A549 (cell line): ENCODE measurements around the gene PIAS4.
"Not testable (repeated sequence)": the region's sequence is repeated elsewhere in the genome, so short reads cannot be mapped to it uniquely, and the experiment has no call there.

Source experiments
- CBX2 ChIP-seq: fragments of 200-600 bp; sonication (generic); IDR thresholded peaks from 2 replicates; pipeline ENCODE4 v1.6.1; 2016; ENCODE audit warnings: low read depth, mild to moderate bottlenecking, borderline replicate concordance
- CHD2 ChIP-seq: fragments of 150-350 bp; IDR thresholded peaks from 2 replicates; pipeline ENCODE4 v1.6.1; 2014; ENCODE audit warnings: low read length; ENCODE audit not compliant: partially characterized antibody
- JUNB ChIP-seq: fragments of >200 bp; sonication (Bioruptor Twin); formaldehyde crosslinking; IDR thresholded peaks from 2 replicates; pipeline ENCODE4 v1.6.1; 2016
- NFE2L2 ChIP-seq: fragments of 150-350 bp; conservative IDR thresholded peaks from 2 replicates; pipeline ENCODE4 v1.6.1; 2014; ENCODE audit warnings: low read length
- POLR2A ChIP-seq: IDR thresholded peaks from 2 replicates; pipeline ENCODE4 v1.6.1; 2012; ENCODE audit warnings: mild to moderate bottlenecking, low read length
- RAD21 ChIP-seq, 2 experiments: fragments of >200 bp in 1 of 2; sonication (Bioruptor Twin) in 1 of 2; formaldehyde crosslinking in 1 of 2; IDR thresholded peaks in 1 of 2; conservative IDR thresholded peaks in 1 of 2; 2 replicates in 1 of 2; 3 replicates in 1 of 2; pipeline ENCODE4 v1.6.1; 2012 to 2018; ENCODE audit warnings: inconsistent platforms in 1 of 2
- RCOR1 ChIP-seq: fragments of 150-350 bp; IDR thresholded peaks from 2 replicates; pipeline ENCODE4 v1.6.1; 2014; ENCODE audit warnings: antibody characterized with exemption, low read length, low read depth
- RNF2 ChIP-seq: fragments of 200-600 bp; sonication (generic); IDR thresholded peaks from 2 replicates; pipeline ENCODE4 v1.6.1; 2016; ENCODE audit warnings: low read depth, mild to moderate bottlenecking, antibody characterized with exemption, moderate library complexity, borderline replicate concordance
- TF ChIP-seq, protein P1 (sequence below): fragments of >200 bp; sonication (Bioruptor Twin); formaldehyde crosslinking; IDR thresholded peaks from 3 replicates; pipeline ENCODE4 v1.5.1; 2016
- TF ChIP-seq, protein P2 (sequence below): fragments of 450-650 bp; IDR thresholded peaks from 2 replicates; pipeline ENCODE4 v1.6.1; 2014; ENCODE audit warnings: antibody characterized with exemption
- TF ChIP-seq, protein P3 (sequence below): IDR thresholded peaks from 2 replicates; pipeline ENCODE4 v1.6.1; 2012; ENCODE audit warnings: low read depth, borderline replicate concordance
- TF ChIP-seq, protein P4 (sequence below): fragments of 250-450 bp; sonication (Bioruptor Pico); IDR thresholded peaks from 2 replicates; pipeline ENCODE4 v1.5.0; 2021; ENCODE audit warnings: mild to moderate bottlenecking, moderate library complexity, borderline replicate concordance

DNA sequence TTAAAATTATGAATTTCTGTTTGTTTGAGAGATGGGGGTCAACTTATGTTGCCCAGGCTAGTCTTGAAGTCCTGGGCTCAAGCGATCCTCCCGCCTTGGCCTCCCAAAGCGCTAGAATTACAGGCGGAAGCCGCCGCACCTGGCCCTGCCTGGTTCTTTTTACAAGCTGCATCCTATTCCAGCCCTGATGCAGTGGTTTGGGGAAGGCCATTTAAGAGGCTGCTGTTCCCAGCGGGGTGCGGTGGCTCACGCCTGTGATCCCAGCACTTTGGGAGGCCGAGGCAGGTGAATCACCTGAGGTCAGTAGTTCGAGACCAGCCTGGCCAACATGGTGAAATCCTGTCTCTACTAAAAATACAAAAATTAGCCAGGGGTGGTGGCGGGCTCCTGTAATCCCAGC, 39.6 kb upstream of the PIAS4 start:
- TF ChIP-seq NFE2L2; RCOR1; RNF2; RAD21 (conservative IDR thresholded peaks at IDR 0.05 in 1 of 2, IDR thresholded peaks at IDR 0.05 in 1 of 2); POLR2A; JUNB; CHD2; CBX2: not testable (repeated sequence)
- TF ChIP-seq, protein P1, sequence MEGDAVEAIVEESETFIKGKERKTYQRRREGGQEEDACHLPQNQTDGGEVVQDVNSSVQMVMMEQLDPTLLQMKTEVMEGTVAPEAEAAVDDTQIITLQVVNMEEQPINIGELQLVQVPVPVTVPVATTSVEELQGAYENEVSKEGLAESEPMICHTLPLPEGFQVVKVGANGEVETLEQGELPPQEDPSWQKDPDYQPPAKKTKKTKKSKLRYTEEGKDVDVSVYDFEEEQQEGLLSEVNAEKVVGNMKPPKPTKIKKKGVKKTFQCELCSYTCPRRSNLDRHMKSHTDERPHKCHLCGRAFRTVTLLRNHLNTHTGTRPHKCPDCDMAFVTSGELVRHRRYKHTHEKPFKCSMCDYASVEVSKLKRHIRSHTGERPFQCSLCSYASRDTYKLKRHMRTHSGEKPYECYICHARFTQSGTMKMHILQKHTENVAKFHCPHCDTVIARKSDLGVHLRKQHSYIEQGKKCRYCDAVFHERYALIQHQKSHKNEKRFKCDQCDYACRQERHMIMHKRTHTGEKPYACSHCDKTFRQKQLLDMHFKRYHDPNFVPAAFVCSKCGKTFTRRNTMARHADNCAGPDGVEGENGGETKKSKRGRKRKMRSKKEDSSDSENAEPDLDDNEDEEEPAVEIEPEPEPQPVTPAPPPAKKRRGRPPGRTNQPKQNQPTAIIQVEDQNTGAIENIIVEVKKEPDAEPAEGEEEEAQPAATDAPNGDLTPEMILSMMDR = not testable (repeated sequence)
- TF ChIP-seq, protein P2, sequence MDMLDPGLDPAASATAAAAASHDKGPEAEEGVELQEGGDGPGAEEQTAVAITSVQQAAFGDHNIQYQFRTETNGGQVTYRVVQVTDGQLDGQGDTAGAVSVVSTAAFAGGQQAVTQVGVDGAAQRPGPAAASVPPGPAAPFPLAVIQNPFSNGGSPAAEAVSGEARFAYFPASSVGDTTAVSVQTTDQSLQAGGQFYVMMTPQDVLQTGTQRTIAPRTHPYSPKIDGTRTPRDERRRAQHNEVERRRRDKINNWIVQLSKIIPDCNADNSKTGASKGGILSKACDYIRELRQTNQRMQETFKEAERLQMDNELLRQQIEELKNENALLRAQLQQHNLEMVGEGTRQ = not testable (repeated sequence)
- TF ChIP-seq, protein P3, sequence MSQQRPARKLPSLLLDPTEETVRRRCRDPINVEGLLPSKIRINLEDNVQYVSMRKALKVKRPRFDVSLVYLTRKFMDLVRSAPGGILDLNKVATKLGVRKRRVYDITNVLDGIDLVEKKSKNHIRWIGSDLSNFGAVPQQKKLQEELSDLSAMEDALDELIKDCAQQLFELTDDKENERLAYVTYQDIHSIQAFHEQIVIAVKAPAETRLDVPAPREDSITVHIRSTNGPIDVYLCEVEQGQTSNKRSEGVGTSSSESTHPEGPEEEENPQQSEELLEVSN = not testable (repeated sequence)
- TF ChIP-seq, protein P4, sequence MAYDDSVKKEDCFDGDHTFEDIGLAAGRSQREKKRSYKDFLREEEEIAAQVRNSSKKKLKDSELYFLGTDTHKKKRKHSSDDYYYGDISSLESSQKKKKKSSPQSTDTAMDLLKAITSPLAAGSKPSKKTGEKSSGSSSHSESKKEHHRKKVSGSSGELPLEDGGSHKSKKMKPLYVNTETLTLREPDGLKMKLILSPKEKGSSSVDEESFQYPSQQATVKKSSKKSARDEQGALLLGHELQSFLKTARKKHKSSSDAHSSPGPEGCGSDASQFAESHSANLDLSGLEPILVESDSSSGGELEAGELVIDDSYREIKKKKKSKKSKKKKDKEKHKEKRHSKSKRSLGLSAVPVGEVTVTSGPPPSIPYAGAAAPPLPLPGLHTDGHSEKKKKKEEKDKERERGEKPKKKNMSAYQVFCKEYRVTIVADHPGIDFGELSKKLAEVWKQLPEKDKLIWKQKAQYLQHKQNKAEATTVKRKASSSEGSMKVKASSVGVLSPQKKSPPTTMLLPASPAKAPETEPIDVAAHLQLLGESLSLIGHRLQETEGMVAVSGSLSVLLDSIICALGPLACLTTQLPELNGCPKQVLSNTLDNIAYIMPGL = not testable (repeated sequence)
